Trophoblast cell (in vitro differentiated cells and primary cell): ENCODE results near the gene FN1.

Experiments
- DNase-seq, 2 donors: peaks; one replicate each; pipeline ENCODE4 v3.0.0-alpha.2; 2016
- H2AFZ ChIP-seq: 2 replicates; pipeline ENCODE4 v1.6.1; 2013; ENCODE audit warnings: low read length, moderate library complexity, mild to moderate bottlenecking; ENCODE audit not compliant: insufficient read depth, poor library complexity
- H2AK5ac ChIP-seq: 2 replicates; pipeline ENCODE4 v1.6.1; 2013; ENCODE audit warnings: mild to moderate bottlenecking, low read length
- H2BK120ac ChIP-seq: 2 replicates; pipeline ENCODE4 v1.6.1; 2013; ENCODE audit warnings: low read length, mild to moderate bottlenecking, moderate library complexity; ENCODE audit not compliant: insufficient read depth, poor library complexity
- H2BK12ac ChIP-seq: 2 replicates; pipeline ENCODE4 v1.6.1; 2013; ENCODE audit warnings: mild to moderate bottlenecking, low read length, moderate library complexity
- H2BK5ac ChIP-seq: 2 replicates; pipeline ENCODE4 v1.6.1; 2013; ENCODE audit warnings: low read length, low read depth, moderate library complexity, mild to moderate bottlenecking; ENCODE audit not compliant: poor library complexity
- H3K14ac ChIP-seq: 2 replicates; pipeline ENCODE4 v1.6.1; 2013; ENCODE audit warnings: mild to moderate bottlenecking, low read length
- H3K18ac ChIP-seq: 2 replicates; pipeline ENCODE4 v1.6.1; 2013; ENCODE audit warnings: mild to moderate bottlenecking, low read length
- H3K23ac ChIP-seq: 2 replicates; pipeline ENCODE4 v1.6.1; 2013; ENCODE audit warnings: low read length
- H3K27ac ChIP-seq: 2 replicates; pipeline ENCODE4 v1.5.1; 2013; ENCODE audit warnings: low read depth, mild to moderate bottlenecking, inconsistent platforms, low read length, moderate library complexity
- H3K27me3 ChIP-seq: 2 replicates; pipeline ENCODE4 v1.6.1; 2013; ENCODE audit warnings: inconsistent platforms, mild to moderate bottlenecking, low read length, moderate library complexity; ENCODE audit not compliant: insufficient read depth
- H3K36me3 ChIP-seq, 2 experiments: 1 replicate in 1 of 2; 2 replicates in 1 of 2; pipeline ENCODE4 v1.6.1; 2013; ENCODE audit warnings: low read length in 2 of 2, mild to moderate bottlenecking in 2 of 2, moderate library complexity in 1 of 2; ENCODE audit not compliant: insufficient read depth in 2 of 2, control insufficient read depth in 1 of 2
- H3K4ac ChIP-seq: 2 replicates; pipeline ENCODE4 v1.6.1; 2013; ENCODE audit warnings: low read depth, mild to moderate bottlenecking, low read length, moderate library complexity
- H3K4me1 ChIP-seq, 2 experiments: 1 replicate in 1 of 2; 2 replicates in 1 of 2; pipeline ENCODE4 v1.6.1; 2013; ENCODE audit warnings: low read length in 2 of 2, mild to moderate bottlenecking in 2 of 2, moderate library complexity in 1 of 2; ENCODE audit not compliant: insufficient read depth in 2 of 2, control insufficient read depth in 1 of 2
- H3K4me2 ChIP-seq: 2 replicates; pipeline ENCODE4 v1.6.1; 2013; ENCODE audit warnings: inconsistent platforms, mild to moderate bottlenecking, low read length, moderate library complexity
- H3K4me3 ChIP-seq: 2 replicates; pipeline ENCODE4 v1.5.1; 2013; ENCODE audit warnings: mild to moderate bottlenecking, low read depth, low read length, inconsistent platforms
- H3K79me1 ChIP-seq: one replicate; pipeline ENCODE4 v1.6.1; 2013; ENCODE audit warnings: low read length
- H3K79me2 ChIP-seq: 2 replicates; pipeline ENCODE4 v1.6.1; 2013; ENCODE audit warnings: low read length, mild to moderate bottlenecking; ENCODE audit not compliant: control insufficient read depth, insufficient read depth, poor library complexity
- H3K9ac ChIP-seq: 2 replicates; pipeline ENCODE4 v1.6.1; 2013; ENCODE audit warnings: mild to moderate bottlenecking, low read length
- H3K9me3 ChIP-seq: 2 replicates; pipeline ENCODE4 v1.6.1; 2013; ENCODE audit warnings: low read depth, mild to moderate bottlenecking, control low read depth, inconsistent platforms, low read length; ENCODE audit not compliant: insufficient read depth
- H4K12ac ChIP-seq: 2 replicates; pipeline ENCODE4 v1.6.1; 2013; ENCODE audit warnings: low read depth, mild to moderate bottlenecking, low read length, moderate library complexity
- H4K8ac ChIP-seq: 2 replicates; pipeline ENCODE4 v1.6.1; 2013; ENCODE audit warnings: low read depth, mild to moderate bottlenecking, low read length, moderate library complexity
- H4K91ac ChIP-seq: one replicate; pipeline ENCODE4 v1.6.1; 2013; ENCODE audit warnings: low read depth, mild to moderate bottlenecking, low read length, moderate library complexity
- WGBS: extraction: QIAGEN DNeasy Blood & Tissue Kit; methylation state at CpG from one replicate; pipeline ENCODE4 v1.1.7; 2013; ENCODE audit warnings: missing lambda C conversion rate; ENCODE audit not compliant: insufficient read length, insufficient coverage; ENCODE audit errors: extremely low coverage; 5-methylcytosine and 5-hydroxymethylcytosine counted together

The FN1 gene

DNA sequence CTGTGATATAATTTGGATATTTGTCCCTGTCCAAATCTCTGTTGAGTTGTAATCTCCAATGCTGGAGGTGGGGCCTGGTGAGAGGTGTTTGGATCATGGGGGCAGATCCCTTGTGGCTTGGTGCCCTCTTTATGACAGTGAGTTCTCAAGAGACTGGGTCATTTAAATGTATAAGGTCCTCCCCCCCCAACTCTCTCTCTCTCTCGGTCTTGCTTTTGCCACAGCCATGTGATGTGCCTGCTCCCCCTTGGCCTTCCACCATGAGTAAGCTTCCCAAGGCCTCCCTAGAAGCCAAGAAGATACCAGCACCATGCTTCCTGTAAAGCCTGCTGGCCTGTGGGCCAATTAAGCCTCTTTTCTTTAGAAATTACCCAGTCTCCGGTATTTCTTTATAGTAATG, 58.6 kb downstream of the FN1 start:
- H4K12ac ChIP-seq, result peak overlapping the region; percentile 54
- H3K14ac ChIP-seq, result no peak overlapping the region
- H3K79me2 ChIP-seq, result no peaks in the 10 kb centered on the region
- peak overlapping the region; percentile 38 for H4K8ac ChIP-seq
- H4K91ac ChIP-seq, result no peak overlapping the region
- H3K23ac ChIP-seq, result no peak overlapping the region
- H3K4me3 ChIP-seq, result no peak overlapping the region
- H3K4ac ChIP-seq, result no peak overlapping the region
- H3K27ac ChIP-seq, result no peak overlapping the region
- peak overlapping the region; percentile 71 for H3K18ac ChIP-seq
- H3K4me2 ChIP-seq, result no peak overlapping the region
- no peak overlapping the region for H2BK120ac ChIP-seq
- H2BK5ac ChIP-seq, result no peak overlapping the region
- H3K27me3 ChIP-seq, result no peaks in the 10 kb centered on the region
- no peak overlapping the region for H3K9ac ChIP-seq
- peak in 1 of 2 donors; percentile 59 for DNase-seq
- no peaks in the 10 kb centered on the region for H3K4me1 ChIP-seq
- peaks cover 40 to 71% of the 10 kb centered on the region in 2 experiments for H3K36me3 ChIP-seq
- H2AK5ac ChIP-seq, result no peak overlapping the region
- H2BK12ac ChIP-seq, result no peak overlapping the region
- H3K79me1 ChIP-seq, result no peaks in the 10 kb centered on the region
- H3K9me3 ChIP-seq, result no peaks in the 10 kb centered on the region
- H2AFZ ChIP-seq, result no peak overlapping the region
- no CpG with 5 or more reads among the region's 2 CpGs for WGBS

DNA sequence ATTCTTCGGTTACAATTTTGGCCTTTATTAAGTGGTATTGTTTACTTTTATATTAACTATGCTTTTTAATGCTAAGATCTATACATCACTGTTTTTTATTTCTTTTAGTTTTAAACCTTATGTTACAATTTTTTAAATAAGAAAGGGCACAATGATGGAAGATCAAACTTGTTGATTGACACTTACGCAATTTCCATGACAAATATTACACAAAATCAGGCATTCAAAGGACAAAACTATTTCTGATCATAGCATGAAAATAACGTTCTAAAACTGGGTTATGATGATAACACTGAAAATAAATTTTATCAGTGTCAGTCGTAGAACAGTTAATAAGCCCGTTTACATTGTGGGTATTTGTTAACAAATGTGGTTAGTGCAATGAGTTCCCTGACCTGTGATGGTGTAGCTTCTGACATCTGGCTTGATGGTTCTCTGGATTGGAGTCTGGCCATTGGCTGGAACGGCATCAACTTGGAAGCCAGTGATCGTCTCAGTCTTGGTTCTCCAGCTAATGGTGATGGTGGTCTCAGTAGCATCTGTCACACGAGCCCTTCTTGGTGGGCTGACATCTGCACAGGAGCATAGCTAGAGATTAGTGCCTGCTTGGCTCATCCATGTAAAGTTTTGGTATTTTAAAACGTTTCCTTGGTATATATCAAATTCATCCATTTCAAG, 59.6 kb downstream of the FN1 start:
- Histone ChIP-seq H3K14ac (no peak overlapping the region), H3K79me2 (no peaks in the 10 kb centered on the region), H3K18ac (no peak overlapping the region), H3K79me1 (no peaks in the 10 kb centered on the region), H3K9me3 (no peaks in the 10 kb centered on the region), H3K4ac (no peak overlapping the region), H2BK120ac (no peak overlapping the region), H3K4me3 (no peak overlapping the region), H2AK5ac (no peak overlapping the region), H4K8ac (no peak overlapping the region), H3K27ac (no peak overlapping the region), H3K36me3 (peaks cover 42 to 69% of the 10 kb centered on the region in 2 experiments), H3K27me3 (no peaks in the 10 kb centered on the region), H3K23ac (no peak overlapping the region), H3K4me2 (no peak overlapping the region), H3K9ac (no peak overlapping the region), H4K91ac (no peak overlapping the region), H4K12ac (no peak overlapping the region), H3K4me1 (no peaks in the 10 kb centered on the region), H2AFZ (no peak overlapping the region), H2BK12ac (no peak overlapping the region), H2BK5ac (no peak overlapping the region)
- WGBS, result no CpG with 5 or more reads among the region's 9 CpGs
- DNase-seq, result no peak

DNA sequence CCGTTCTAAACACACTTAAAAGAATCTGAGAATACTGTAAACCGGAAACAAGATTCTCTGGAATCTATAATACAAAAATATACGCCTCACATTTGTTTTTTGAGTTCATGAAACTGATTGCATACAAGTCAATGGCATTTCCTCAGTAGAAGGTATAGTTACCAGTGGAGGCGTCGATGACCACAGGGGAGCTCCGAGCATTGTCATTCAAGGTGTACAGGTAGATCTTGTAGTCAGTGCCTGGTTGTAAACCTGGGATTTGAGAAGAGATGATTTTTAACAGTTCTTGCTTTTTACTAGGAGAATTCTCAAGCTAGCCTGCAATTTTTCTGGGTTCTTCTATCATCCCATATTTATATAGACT, 60.4 kb downstream of the FN1 start:
- H4K8ac ChIP-seq, result no peak overlapping the region
- H3K23ac ChIP-seq, result no peak overlapping the region
- no peaks in the 10 kb centered on the region for H3K79me2 ChIP-seq
- H3K27ac ChIP-seq, result no peak overlapping the region
- no peak overlapping the region for H4K91ac ChIP-seq
- no peak overlapping the region for H3K4me3 ChIP-seq
- no peaks in the 10 kb centered on the region for H3K9me3 ChIP-seq
- no peak overlapping the region for H3K14ac ChIP-seq
- no peaks in the 10 kb centered on the region for H3K27me3 ChIP-seq
- H2AFZ ChIP-seq, result no peak overlapping the region
- no peak overlapping the region for H4K12ac ChIP-seq
- H2AK5ac ChIP-seq, result no peak overlapping the region
- H3K4ac ChIP-seq, result no peak overlapping the region
- H3K36me3 ChIP-seq, result peaks cover 45 to 68% of the 10 kb centered on the region in 2 experiments
- no peak overlapping the region for H2BK5ac ChIP-seq
- H3K18ac ChIP-seq, result no peak overlapping the region
- H3K9ac ChIP-seq, result no peak overlapping the region
- H2BK12ac ChIP-seq, result no peak overlapping the region
- H2BK120ac ChIP-seq, result no peak overlapping the region
- H3K4me2 ChIP-seq, result no peak overlapping the region
- no peaks in the 10 kb centered on the region for H3K4me1 ChIP-seq
- H3K79me1 ChIP-seq, result no peaks in the 10 kb centered on the region
- whole genome bisulfite sequencing, result no CpG with 5 or more reads among the region's 6 CpGs
- no peak for DNase-seq

DNA sequence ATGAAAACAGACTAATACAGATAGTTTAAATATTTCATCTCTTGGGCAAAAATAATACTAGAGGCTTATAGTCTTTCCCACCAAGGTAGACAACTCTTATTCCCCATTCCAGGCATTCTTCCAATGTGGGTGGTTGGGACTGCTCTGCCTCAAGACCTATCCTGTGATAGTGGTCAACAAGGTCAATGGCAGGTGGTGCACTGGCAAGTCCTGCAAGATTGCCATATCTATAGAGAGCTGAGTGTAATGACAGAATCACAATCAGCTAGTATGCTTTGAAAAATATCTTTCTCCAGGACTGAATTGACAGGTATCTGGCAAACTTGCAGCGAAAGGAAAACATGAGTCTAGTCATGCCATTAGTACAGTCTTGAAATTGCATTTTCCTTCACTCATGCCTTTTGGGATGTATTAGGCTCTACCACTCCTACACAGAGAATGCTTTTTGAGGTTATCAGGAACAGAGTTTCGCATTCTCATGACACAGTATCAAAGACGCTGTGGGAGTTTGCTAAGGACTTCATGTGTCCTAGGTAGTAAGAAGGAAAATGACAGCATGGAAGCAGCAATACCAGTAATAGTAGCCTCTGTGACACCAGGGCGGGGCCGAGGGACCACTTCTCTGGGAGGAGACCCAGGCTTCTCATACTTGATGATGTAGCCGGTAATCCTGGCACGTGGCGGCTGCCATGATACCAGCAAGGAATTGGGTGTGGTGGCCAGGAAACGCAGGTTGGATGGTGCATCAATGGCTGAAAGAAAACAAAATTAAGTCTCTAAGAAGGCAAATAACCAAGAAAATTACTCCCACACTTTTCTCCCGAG, 61.0 kb downstream of the FN1 start:
- H3K27me3 ChIP-seq, result no peaks in the 10 kb centered on the region
- WGBS, result no CpG with 5 or more reads among the region's 10 CpGs

More for the DNA sequence above, 61.0 kb downstream of the FN1 start:
- no peak for DNase-seq
- Histone ChIP-seq H3K4me3 (no peak overlapping the region), H4K8ac (no peak overlapping the region), H3K9ac (no peak overlapping the region), H2BK120ac (no peak overlapping the region), H2AK5ac (no peak overlapping the region), H2BK5ac (no peak overlapping the region), H3K79me1 (no peaks in the 10 kb centered on the region), H3K79me2 (no peaks in the 10 kb centered on the region), H3K9me3 (no peaks in the 10 kb centered on the region), H3K36me3 (peaks cover 48 to 68% of the 10 kb centered on the region in 2 experiments), H3K14ac (no peak overlapping the region), H3K27ac (no peak overlapping the region), H3K4me1 (no peaks in the 10 kb centered on the region), H3K18ac (no peak overlapping the region), H3K4me2 (no peak overlapping the region), H3K23ac (no peak overlapping the region), H3K4ac (no peak overlapping the region), H4K12ac (no peak overlapping the region), H4K91ac (no peak overlapping the region), H2AFZ (no peak overlapping the region), H2BK12ac (no peak overlapping the region)
